A673 (cell line): Measurements from ENCODE around the gene ZBP1.

Source experiments
- CTCF ChIP-seq: fragments of 300-800, 200-600 bp; sonication (generic); conservative IDR thresholded peaks from 2 replicates; pipeline ENCODE4 v1.5.1; 2017; ENCODE audit warnings: low read depth, mild to moderate bottlenecking, antibody characterized with exemption, low read length, moderate library complexity, mixed read lengths
- EZH2 ChIP-seq: fragments of 200-600 bp; sonication (generic); IDR thresholded peaks from 2 replicates; pipeline ENCODE4 v1.6.1; 2017; ENCODE audit warnings: borderline replicate concordance, low read depth, mild to moderate bottlenecking, mixed read lengths, antibody characterized with exemption, low read length; ENCODE audit not compliant: poor library complexity, severe bottlenecking

GRCh38 chr20:57647933-57648785 lies 27.9 kb upstream of the ZBP1 start:
- TF ChIP-seq EZH2: no peak
- TF ChIP-seq CTCF: no peak
